Omental fat pad (tissue), 4 donors: ENCODE measurements around the gene MRTFB. TPM values are rescaled to one million over a fixed set of nuclear protein-coding genes. Genes with fewer than 3 reads are reported as not detected.

Source experiments
- ATAC-seq: fragments of 150-250 bp; one replicate; pipeline ENCODE4 v1.9.1; 2016; ENCODE audit warnings: mild to moderate bottlenecking, moderate library complexity; ENCODE audit not compliant: low FRiP score
- DNase-seq: peaks from one replicate; pipeline ENCODE4 v3.0.0-alpha.2; 2019; ENCODE audit warnings: low spot score
- CTCF ChIP-seq, 3 donors: fragments of 450-650 bp; IDR thresholded peaks; one replicate each; pipeline ENCODE4 v1.5.1; 2016 to 2017; ENCODE audit warnings: antibody characterized with exemption in 3 of 3, mild to moderate bottlenecking in 3 of 3, moderate library complexity in 2 of 3
- total RNA-seq, 4 donors: library from RNA; depleted of rRNA; stranded (reverse); fragments of >200 nt; gene quantifications; one replicate each; pipeline ENCODE4 v1.1.0, GENCODE V29; 2016

The MRTFB gene
- total RNA-seq, 4 donors from 2014 or later, result 17.5 to 107 (median 55.8) TPM

GRCh38 chr16:14146445-14146844, 75.3 kb downstream of the MRTFB start:
- DNase-seq, result no peak
- TF ChIP-seq CTCF (IDR thresholded peaks at IDR 0.05), result no peak
- no peak for ATAC-seq

- no peak for TF ChIP-seq CTCF (IDR thresholded peaks at IDR 0.05)
- no peak for DNase-seq
- ATAC-seq, result no peak
Observed at GRCh38 chr16:14148016-14148415, 76.9 kb downstream of the MRTFB start.

GRCh38 chr16:14148569-14148968, 77.5 kb downstream of the MRTFB start:
- TF ChIP-seq CTCF (IDR thresholded peaks at IDR 0.05), result no peak
- ATAC-seq (no peak), DNase-seq (no peak)

- ATAC-seq, result no peak
- no peak for DNase-seq
- no peak for TF ChIP-seq CTCF (IDR thresholded peaks at IDR 0.05)
Observed at GRCh38 chr16:14150796-14151195, 79.7 kb downstream of the MRTFB start.

- ATAC-seq (peak; percentile 37), DNase-seq (no peak)
- no peak for TF ChIP-seq CTCF (IDR thresholded peaks at IDR 0.05)
Observed at GRCh38 chr16:14151256-14152030, 80.3 kb downstream of the MRTFB start.

- ATAC-seq (no peak), DNase-seq (no peak)
- no peak for TF ChIP-seq CTCF (IDR thresholded peaks at IDR 0.05)
Observed at GRCh38 chr16:14155572-14156190, 84.6 kb downstream of the MRTFB start.
